ENCODE results near the gene IFI16. TPM values are rescaled to one million over a fixed set of nuclear protein-coding genes. Genes with fewer than 3 reads are reported as not detected.

IFI16 gene
- total RNA-seq, 1 experiment from 2014 or later = 2.9 TPM

DNA sequence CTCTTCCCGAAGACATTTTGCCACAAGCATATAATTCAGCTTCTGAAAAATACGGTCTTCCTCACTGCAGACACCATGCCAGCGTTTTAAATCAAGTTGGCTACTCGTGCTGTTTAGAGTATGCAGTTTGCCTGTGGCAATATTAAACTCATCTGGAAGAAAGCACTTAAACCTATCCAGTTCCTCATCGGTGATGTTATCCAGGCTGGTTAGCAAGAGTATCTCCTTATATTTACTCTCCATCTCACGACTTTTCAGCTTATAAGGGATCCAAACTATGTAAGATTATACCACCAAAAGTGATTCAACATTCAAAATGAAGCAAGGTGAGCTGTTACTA is 9.7 kb upstream of the IFI16 start:
- Histone ChIP-seq H3K14ac (ENCODE audit: insufficient read depth, low read length) (no peak overlapping the region), H2BK15ac (ENCODE audit: low read depth, low read length) (no peak overlapping the region), H4K20me1 (ENCODE audit: control insufficient read depth, insufficient read depth, insufficient read length) (no peaks in the 10 kb centered on the region), H2BK120ac (ENCODE audit: low read depth, low read length, poor library complexity, severe bottlenecking) (no peak overlapping the region), H4K91ac (ENCODE audit: insufficient read length, low read depth, low read length) (no peak overlapping the region), H2AFZ (ENCODE audit: low read length) (peak overlapping the region; percentile 14), H2AK5ac (ENCODE audit: insufficient read length, low read length) (no peak overlapping the region), H2BK12ac (ENCODE audit: insufficient read length, low read depth, low read length) (no peak overlapping the region), H4K5ac (ENCODE audit: insufficient read length, low read depth, low read length) (no peak overlapping the region), H3K27me3 (ENCODE audit: insufficient read depth, low read length) (peaks cover 3% of the 10 kb centered on the region; the same call in 1 of the 2 replicates), H3K79me1 (ENCODE audit: insufficient read depth, low read depth, low read length, poor library complexity, severe bottlenecking) (no peaks in the 10 kb centered on the region), H3K18ac (ENCODE audit: insufficient read length, low read depth, low read length) (no peak overlapping the region), H3K27ac (ENCODE audit: insufficient read length, low read depth, low read length) (peak overlapping the region; percentile 41), H3K56ac (ENCODE audit: insufficient read length, low read depth, low read length) (no peak overlapping the region), H3K23ac (ENCODE audit: insufficient read length, low read depth, low read length) (no peak overlapping the region), H3K4me2 (ENCODE audit: insufficient read depth, insufficient read length, low read length) (peak overlapping the region; percentile 93), H3K4ac (ENCODE audit: low read depth, low read length) (no peak overlapping the region), H3K4me1 (ENCODE audit: insufficient read depth, low read length) (no peaks in the 10 kb centered on the region; the same call in 1 of the 2 replicates), H2BK20ac (ENCODE audit: low read depth, low read length, poor library complexity, severe bottlenecking) (no peak overlapping the region), H3K9me3 (ENCODE audit: control insufficient read depth, low read depth, low read length) (no peaks in the 10 kb centered on the region), H3T11ph (ENCODE audit: low read length) (no peak overlapping the region), H3K9ac (ENCODE audit: extremely low read depth, insufficient read length, low read length) (peak overlapping the region; percentile 2), H3K79me2 (ENCODE audit: insufficient read depth, low read length) (no peaks in the 10 kb centered on the region), H4K8ac (replicated peaks; ENCODE audit: insufficient read length, low read depth, low read length) (no peak overlapping the region), H2BK5ac (ENCODE audit: insufficient read length, low read length) (no peak overlapping the region), H3K23me2 (ENCODE audit: insufficient read length, low read depth, low read length, poor library complexity, severe bottlenecking) (peaks cover 7% of the 10 kb centered on the region)
- no CpG with 5 or more reads among the region's 6 CpGs for WGBS (ENCODE audit: extremely low coverage, insufficient read length, low lambda C conversion rate)
- H3K27me3 Mint-ChIP-seq (ENCODE audit: low read depth) = peaks cover 11% of the 10 kb centered on the region
- DNase-seq = no peak
- H3K4me3 Mint-ChIP-seq = peak overlapping the region; percentile 71 to 79
- no peaks in the 10 kb centered on the region for H3K36me3 Mint-ChIP-seq (ENCODE audit: insufficient read depth in 1 of 3, low read depth in 3 of 3)
- TF ChIP-seq, protein P1, sequence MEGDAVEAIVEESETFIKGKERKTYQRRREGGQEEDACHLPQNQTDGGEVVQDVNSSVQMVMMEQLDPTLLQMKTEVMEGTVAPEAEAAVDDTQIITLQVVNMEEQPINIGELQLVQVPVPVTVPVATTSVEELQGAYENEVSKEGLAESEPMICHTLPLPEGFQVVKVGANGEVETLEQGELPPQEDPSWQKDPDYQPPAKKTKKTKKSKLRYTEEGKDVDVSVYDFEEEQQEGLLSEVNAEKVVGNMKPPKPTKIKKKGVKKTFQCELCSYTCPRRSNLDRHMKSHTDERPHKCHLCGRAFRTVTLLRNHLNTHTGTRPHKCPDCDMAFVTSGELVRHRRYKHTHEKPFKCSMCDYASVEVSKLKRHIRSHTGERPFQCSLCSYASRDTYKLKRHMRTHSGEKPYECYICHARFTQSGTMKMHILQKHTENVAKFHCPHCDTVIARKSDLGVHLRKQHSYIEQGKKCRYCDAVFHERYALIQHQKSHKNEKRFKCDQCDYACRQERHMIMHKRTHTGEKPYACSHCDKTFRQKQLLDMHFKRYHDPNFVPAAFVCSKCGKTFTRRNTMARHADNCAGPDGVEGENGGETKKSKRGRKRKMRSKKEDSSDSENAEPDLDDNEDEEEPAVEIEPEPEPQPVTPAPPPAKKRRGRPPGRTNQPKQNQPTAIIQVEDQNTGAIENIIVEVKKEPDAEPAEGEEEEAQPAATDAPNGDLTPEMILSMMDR (conservative IDR thresholded peaks at IDR 0.05) = no peak
- peaks cover 31 to 36% of the 10 kb centered on the region in 2 experiments for H3K4me1 Mint-ChIP-seq
- H3K27ac Mint-ChIP-seq = peak overlapping the region; percentile 93 to 97 (median 96); a peak in 6 of 7 replicates
- H3K9me3 Mint-ChIP-seq = no peaks in the 10 kb centered on the region
